Activated T-helper 1 cell treated with anti-CD3 and anti-CD28 coated beads, Interleukin-2, amount 50 U/mL, for 16 hours (primary cell): ENCODE data around the gene GATA5.

Experiments used
- DNase-seq, 2 donors: peaks; one replicate each; pipeline ENCODE4 v3.0.0-alpha.2; 2020; ENCODE audit warnings: low read depth in 1 of 2, low spot score in 1 of 2

GATA5 gene

GRCh38 chr20:62473717-62474603 is 1.8 kb downstream of the GATA5 start:
- DNase-seq: no peak

DNA sequence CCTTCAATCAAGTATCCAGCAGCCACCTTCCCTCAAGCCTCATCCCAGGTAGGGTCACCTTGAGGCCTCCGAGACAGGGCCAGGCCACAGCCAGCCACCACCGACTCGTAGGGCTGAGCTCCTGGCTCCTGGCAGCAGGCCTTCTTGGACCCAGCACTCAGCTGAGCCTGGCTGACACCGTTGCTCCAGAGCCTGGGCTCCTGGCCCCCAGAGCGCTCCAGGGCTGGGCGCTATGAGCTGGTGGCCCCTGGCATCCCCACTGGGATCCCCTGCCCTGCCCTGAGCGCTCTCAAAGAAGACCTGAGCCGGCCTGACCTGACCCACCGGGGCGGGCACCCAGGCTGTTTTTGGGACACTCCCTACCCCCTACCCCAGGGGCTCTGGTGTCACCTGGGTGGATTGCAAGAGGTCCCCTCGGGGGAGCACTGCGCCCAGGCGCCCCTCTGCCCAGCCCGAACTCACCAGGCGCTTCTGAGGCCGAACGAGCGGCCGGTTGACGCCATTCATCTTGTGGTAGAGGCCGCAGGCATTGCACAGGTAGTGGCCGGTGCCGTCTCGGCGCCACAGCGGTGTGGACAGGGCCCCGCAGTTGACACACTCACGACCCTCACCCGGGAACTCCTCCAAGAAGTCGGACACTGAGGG is 2.7 kb downstream of the GATA5 start:
- no peak for DNase-seq

DNA sequence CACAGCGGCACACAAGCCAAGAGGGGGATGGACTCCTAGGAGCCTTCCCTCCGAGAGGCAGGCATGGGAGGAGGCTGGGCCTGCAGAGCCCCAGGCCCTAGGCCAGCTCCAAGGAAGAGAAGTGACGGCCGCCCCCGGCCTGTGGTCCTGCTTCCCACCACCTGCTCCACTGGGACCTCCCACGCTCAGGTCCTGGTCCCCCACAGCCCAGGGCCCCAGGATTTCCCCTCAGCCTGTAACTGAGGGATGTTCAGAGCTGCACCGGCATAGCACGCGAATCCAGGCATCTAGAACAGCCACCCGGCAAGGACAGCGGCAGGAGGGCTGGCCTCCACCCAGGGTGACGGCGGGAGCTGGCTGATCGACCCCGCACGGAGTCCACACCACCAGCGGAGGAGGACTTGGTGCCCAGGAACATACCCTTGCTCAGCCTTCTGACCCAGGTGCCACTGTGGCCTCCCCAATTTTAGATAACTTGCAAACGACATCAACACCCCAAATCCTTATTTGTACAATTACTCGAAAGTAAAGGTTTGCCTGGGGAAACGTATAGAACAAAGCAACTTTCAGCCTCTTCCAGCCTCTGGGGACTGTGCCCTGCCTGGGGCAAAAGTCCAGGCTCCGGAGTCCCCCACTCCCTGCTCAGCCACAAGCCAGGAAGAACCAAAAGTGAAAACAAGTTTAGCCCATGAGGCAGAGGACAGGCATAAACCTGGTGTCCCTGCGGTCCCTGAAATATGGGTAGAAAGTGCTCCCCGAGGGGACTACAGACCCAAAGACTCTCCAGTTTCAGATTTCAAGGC is 3.5 kb downstream of the GATA5 start:
- DNase-seq: no peak

DNA sequence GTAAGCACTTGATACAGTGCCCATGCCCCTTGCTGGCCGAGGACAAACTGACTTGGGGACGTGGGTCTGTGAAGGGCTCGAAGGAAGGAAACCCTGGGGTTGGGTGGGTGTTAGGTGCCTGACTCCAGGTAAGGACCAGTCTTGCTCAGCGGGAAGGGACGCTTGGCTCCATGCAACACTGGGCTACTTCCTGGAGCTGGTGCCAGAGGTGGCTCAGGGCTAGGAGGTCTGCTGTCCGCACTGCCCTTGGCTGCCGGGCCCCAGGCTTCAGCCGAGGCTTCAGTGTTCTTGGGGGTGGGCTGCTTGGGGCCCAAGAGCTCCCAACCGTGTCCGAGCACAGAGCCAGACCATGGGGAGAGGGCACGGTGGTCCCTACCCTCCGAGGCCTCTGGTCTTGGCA is 5.3 kb downstream of the GATA5 start:
- no peak for DNase-seq

GRCh38 chr20:62470001-62470400 is 5.8 kb downstream of the GATA5 start:
- DNase-seq: no peak

- DNase-seq: no peak
Measured at GRCh38 chr20:62469352-62469751, 6.4 kb downstream of the GATA5 start.

- DNase-seq: no peak
Measured at GRCh38 chr20:62466806-62467537, 8.8 kb downstream of the GATA5 start.

GRCh38 chr20:62466072-62466760 is 9.6 kb downstream of the GATA5 start:
- no peak for DNase-seq

GRCh38 chr20:62464990-62465389 is 10.8 kb downstream of the GATA5 start:
- DNase-seq: no peak

GRCh38 chr20:62464425-62464770 is 11.4 kb downstream of the GATA5 start:
- no peak for DNase-seq

GRCh38 chr20:62463651-62464424 is 12.0 kb downstream of the GATA5 start:
- no peak for DNase-seq

GRCh38 chr20:62462976-62463592 is 12.7 kb downstream of the GATA5 start:
- no peak for DNase-seq

GRCh38 chr20:62461834-62462233 is 14.0 kb downstream of the GATA5 start:
- no peak for DNase-seq

DNA sequence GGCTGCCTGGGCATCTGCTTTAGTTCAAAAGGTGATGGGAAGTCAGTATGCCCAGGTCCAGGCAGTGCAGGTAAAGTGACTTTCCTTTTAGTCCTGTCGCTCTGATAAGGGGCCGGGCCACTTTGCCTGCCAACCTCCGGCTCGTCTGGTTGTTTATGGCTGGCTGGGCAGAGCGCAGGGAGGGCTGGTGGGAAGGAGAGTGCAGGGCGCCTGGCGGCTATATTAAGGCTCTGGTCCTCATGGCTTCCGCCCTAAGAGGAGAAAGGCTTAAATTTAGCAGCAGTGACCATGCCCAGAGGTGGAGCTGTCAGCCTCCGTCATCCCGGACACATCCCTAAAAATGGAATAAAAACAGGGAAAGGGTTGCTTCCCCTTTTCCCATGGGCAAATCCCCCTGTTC is 14.6 kb downstream of the GATA5 start:
- no peak for DNase-seq

- DNase-seq: no peak
Measured at GRCh38 chr20:62460678-62461077, 15.1 kb downstream of the GATA5 start.

DNA sequence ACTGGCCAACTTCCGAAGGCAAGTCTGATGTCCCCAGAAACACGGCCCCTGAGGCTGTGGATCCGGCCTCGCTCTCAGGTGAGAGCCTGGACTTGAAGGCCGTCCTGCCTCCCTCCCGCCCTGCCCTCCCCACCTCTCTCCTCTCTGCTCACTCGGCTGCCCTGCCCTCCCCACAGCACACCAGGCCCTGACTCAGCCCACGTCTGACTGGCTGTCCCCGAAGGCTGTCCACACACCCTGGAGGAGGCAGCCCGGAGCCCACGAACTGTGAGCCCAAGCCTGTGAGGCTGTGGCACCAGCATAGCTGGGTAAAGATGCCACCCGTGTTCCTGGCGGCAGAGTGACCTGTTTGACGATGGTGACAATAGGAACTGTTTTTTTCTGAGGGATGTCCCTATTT is 16.3 kb downstream of the GATA5 start:
- DNase-seq: no peak

- no peak for DNase-seq
Measured at GRCh38 chr20:62458275-62459251, 17.2 kb downstream of the GATA5 start.

DNA sequence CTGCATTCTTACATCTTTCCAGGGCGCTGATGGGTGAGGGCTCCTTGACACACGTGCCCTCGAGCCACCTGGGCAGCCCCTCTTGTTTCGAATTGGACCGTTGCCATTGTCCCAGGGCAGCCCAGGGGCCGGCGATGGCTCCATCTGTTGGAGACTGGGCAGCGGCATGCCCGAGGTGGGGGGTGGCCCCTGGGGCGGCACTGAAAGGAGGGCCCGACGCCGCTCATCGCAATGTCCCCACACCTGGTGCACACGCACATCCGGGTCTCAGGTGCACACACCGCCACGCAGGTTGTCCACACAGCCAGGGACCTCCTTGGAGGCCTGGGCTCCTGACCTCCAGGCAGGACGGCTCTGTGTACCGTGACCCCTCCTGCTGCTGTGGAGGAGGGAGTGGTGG is 18.0 kb downstream of the GATA5 start:
- no peak for DNase-seq
